MM.1S (cell line): ENCODE data around the gene LCN15.
"Not testable (repeated sequence)": the region's sequence is repeated elsewhere in the genome, so short reads cannot be mapped to it uniquely, and the experiment has no call there.

Experiments
- CTCF ChIP-seq: fragments of 300-600 bp; sonication (generic); IDR thresholded peaks from 2 replicates; pipeline ENCODE4 v1.5.1; 2016; ENCODE audit warnings: antibody characterized with exemption, low read length, mixed read lengths
- EZH2 ChIP-seq: fragments of 300-600 bp; sonication (generic); optimal IDR thresholded peaks from 2 replicates; pipeline ENCODE3; 2017; ENCODE audit warnings: low read depth, mild to moderate bottlenecking, antibody characterized with exemption, low read length, mixed read lengths
- EZH2phosphoT487 ChIP-seq: fragments of 300-600 bp; sonication (generic); IDR thresholded peaks from 2 replicates; pipeline ENCODE4 v1.6.1; 2018; ENCODE audit warnings: antibody characterized with exemption, low read length

GRCh38 chr9:136755302-136756133, 8.8 kb downstream of the LCN15 start:
- TF ChIP-seq CTCF, EZH2phosphoT487, EZH2: not testable (repeated sequence)
